GM10248 (cell line): ENCODE measurements around the gene SNAP91.
"Not testable (repeated sequence)": the region's sequence is repeated elsewhere in the genome, so short reads cannot be mapped to it uniquely, and the experiment has no call there.

Experiments
- CTCF ChIA-PET: fragments of 300-600 bp; sonication (Branson Sonifier 250); formaldehyde crosslinking; extraction: SDS; loops from one replicate; lab custom pipeline; 2021; ENCODE audit warnings: antibody characterized with exemption; lab: Yijun Ruan, JAX
- POLR2A ChIA-PET: fragments of 350-650 bp; sonication (Branson Sonifier 250); formaldehyde crosslinking; extraction: SDS; loops from one replicate; lab custom pipeline; 2020; ENCODE audit warnings: antibody characterized with exemption; lab: Yijun Ruan, JAX
- DNase-seq: peaks from one replicate; pipeline ENCODE4 v3.0.0; 2012; ENCODE audit errors: extremely low spot score
- TF ChIP-seq, protein P1 (sequence below): IDR thresholded peaks from 2 replicates; pipeline ENCODE4 v1.5.1; 2012; ENCODE audit warnings: mild to moderate bottlenecking, low read depth; ENCODE audit errors: extremely low read depth, missing control alignments, control extremely low read depth

SNAP91 gene

DNA sequence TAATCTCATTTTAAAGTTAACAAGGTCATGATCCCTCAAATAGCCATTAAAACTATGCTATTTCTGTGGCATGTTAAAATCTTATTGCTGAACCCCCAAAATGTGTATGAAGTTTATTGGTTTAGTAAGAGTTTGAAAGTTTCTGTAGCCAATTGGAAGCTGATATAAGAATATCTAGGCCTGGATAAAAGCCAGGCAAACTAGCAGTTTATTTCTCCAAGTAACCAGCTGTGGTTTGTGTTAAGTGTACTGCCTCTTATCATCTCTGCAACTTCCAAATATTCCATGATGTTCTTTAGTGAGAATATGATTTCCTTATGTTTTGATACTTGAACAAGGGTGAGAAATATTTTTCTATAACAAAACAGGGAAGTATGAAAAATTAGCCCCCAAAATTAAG, 119.8 kb downstream of the SNAP91 start:
- DNase-seq = no peak
- POLR2A ChIA-PET = no interaction called here
- TF ChIP-seq, protein P1, sequence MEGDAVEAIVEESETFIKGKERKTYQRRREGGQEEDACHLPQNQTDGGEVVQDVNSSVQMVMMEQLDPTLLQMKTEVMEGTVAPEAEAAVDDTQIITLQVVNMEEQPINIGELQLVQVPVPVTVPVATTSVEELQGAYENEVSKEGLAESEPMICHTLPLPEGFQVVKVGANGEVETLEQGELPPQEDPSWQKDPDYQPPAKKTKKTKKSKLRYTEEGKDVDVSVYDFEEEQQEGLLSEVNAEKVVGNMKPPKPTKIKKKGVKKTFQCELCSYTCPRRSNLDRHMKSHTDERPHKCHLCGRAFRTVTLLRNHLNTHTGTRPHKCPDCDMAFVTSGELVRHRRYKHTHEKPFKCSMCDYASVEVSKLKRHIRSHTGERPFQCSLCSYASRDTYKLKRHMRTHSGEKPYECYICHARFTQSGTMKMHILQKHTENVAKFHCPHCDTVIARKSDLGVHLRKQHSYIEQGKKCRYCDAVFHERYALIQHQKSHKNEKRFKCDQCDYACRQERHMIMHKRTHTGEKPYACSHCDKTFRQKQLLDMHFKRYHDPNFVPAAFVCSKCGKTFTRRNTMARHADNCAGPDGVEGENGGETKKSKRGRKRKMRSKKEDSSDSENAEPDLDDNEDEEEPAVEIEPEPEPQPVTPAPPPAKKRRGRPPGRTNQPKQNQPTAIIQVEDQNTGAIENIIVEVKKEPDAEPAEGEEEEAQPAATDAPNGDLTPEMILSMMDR = no peak
- CTCF ChIA-PET = interaction anchor here (0.8 to 2.0 kb wide), 4 partner anchors 8 to 366 kb away, joined by 3 to 5 read pairs (median 3); no protein-coding TSS in a partner anchor

GRCh38 chr6:83578057-83578456, 130.8 kb downstream of the SNAP91 start:
- CTCF ChIA-PET = no interaction called here
- POLR2A ChIA-PET = no interaction called here
- DNase-seq = no peak
- TF ChIP-seq, protein P1 = no peak

GRCh38 chr6:83574783-83575182, 134.1 kb downstream of the SNAP91 start:
- DNase-seq = no peak
- CTCF ChIA-PET = no interaction called here
- TF ChIP-seq, protein P1 = no peak
- POLR2A ChIA-PET = no interaction called here

GRCh38 chr6:83571663-83572185, 137.2 kb downstream of the SNAP91 start:
- POLR2A ChIA-PET, DNase-seq, CTCF ChIA-PET: not testable (repeated sequence)

DNA sequence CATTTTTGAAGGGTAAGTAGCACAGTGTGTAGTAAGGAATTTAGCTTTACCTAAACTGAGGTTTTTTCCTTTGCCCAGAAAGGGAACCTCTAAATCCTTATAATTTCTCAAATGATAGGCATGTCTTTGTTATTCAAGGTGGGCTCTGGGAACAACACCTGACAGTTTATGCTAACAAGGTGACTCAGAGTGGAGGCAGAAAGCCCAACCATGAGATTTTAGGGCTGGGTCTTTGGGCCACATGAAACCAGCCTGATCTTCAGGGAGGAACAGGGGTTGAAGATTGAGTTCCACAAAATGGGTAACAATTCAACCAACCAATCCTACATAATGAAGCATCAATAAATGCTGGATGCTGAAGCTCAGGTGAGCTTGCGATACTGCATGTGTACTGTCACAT, 149.9 kb downstream of the SNAP91 start:
- CTCF ChIA-PET = interaction anchor here (1.1 kb wide), 1 partner anchor 23 kb away, joined by 4 read pairs; no protein-coding TSS in a partner anchor
- TF ChIP-seq, protein P1 = no peak
- no peak for DNase-seq
- POLR2A ChIA-PET = no interaction called here

DNA sequence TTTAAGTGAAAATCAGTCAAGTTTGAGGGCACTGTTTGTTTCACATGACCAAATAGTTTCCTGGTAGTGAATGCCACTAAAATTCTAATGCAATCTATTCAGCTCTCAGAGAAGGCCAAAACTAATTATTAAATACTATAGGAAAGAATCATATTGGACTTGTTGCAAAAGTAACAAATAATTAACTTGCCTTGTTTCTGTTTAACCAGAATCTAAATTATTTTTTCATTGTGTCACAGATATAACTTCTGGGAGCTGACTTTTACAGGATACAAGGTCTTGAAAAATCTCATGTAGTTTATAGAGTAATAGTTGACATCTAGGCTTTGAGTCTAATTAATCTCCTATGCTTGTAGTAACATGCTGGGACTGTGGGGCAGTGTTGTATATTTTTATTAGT, 152.0 kb downstream of the SNAP91 start:
- ChIA-PET CTCF (interaction anchor here (1.7 kb wide), 1 partner anchor 21 kb away, joined by 7 read pairs; no protein-coding TSS in a partner anchor), POLR2A (no interaction called here)
- DNase-seq = no peak
- TF ChIP-seq, protein P1 = no peak

DNA sequence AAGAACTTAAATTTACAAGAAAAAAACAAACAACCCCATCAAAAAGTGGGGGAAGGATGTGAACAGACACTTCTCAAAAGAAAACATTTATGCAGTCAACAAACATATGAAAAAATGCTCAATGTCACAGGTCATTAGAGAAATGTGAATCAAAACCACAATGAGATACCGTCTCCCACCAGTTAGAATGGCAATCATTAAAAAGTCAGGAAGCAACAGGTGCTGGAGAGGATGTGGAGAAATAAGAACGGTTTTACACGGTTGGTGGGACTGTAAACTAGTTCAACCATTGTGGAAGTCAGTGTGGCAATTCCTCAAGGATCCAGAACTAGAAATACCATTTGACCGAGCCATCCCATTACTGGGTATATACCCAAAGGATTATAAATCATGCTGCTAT, 157.2 kb downstream of the SNAP91 start:
- POLR2A ChIA-PET, CTCF ChIA-PET, DNase-seq: not testable (repeated sequence)

DNA sequence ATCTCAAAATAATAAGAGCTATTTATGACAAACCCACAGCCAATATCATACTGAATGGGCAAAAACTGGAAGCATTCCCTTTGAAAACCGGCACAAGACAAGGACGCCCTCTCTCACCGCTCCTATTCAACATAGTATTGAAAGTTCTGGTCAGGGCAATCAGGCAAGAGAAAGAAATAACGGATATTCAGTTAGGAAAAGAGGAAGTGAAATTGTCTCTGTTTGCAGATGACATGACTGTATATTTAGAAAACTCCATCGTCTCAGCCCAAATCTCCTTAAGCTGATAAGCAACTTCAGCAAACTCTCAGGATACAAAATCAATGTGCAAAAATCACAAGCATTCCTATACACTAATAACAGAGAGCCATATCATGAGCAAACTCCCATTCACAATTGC, 158.4 kb downstream of the SNAP91 start:
- CTCF ChIA-PET = interaction anchor here (0.7 kb wide), 1 partner anchor 14 kb away, joined by 4 read pairs; no protein-coding TSS in a partner anchor
- DNase-seq, POLR2A ChIA-PET: not testable (repeated sequence)
